NCI-H1417 treated with DMSO at 0.1 percent for 48 hours (cell line): ENCODE measurements around the gene SERPINB4.
"Not testable (repeated sequence)": the region's sequence is repeated elsewhere in the genome, so short reads cannot be mapped to it uniquely, and the experiment has no call there.

Experiments used
- DNase-seq: peaks from one replicate; lab custom pipeline; 2025; lab: John Stamatoyannopoulos, UW

SERPINB4 gene

GRCh38 chr18:63644142-63644541 is at the start of gene SERPINB4:
SERPINB4 (minus strand) TSS chr18:63644256; CDS start chr18:63643577, 679 bp downstream.
- not testable (repeated sequence) for DNase-seq

DNA sequence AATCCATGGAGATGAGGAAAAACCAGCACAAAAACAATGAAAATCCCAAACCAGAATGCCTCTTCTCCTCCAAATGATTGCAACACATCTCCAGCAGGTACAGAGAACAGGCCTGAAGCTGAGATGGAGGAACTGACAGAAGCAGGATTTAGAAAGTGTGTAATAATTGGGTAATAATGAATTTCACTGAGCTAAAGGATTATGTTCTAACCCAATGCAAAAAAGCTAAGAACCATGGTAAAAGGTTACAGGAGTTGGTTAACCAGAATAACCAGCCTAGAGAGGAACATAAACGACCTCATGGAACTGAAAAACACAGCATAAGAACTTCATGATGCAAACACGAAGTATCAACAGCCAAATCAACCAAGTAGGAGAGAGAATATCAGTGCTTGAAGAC is 45.0 kb upstream of the SERPINB4 start:
- DNase-seq: no peak

DNA sequence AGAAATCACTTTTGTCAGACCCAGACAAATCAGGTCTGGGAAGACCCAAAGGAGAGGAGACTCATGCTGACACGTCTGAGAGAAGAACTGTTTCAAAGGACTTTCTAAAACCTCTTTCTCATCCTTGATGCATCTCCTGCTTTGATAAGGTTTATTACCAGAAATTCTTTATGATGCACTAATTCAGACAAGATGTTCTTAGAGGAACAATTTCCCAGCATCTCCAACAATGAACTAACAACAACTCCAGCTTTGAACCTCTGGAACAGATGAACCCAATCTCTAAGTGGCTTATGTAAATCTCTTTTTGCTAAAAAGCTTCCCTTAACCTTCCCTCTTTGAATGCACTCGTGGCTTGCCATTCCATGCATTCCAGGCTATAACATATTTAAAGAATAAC is 42.8 kb upstream of the SERPINB4 start:
- DNase-seq: no peak

GRCh38 chr18:63684718-63685117 is 40.7 kb upstream of the SERPINB4 start:
- no peak for DNase-seq

DNA sequence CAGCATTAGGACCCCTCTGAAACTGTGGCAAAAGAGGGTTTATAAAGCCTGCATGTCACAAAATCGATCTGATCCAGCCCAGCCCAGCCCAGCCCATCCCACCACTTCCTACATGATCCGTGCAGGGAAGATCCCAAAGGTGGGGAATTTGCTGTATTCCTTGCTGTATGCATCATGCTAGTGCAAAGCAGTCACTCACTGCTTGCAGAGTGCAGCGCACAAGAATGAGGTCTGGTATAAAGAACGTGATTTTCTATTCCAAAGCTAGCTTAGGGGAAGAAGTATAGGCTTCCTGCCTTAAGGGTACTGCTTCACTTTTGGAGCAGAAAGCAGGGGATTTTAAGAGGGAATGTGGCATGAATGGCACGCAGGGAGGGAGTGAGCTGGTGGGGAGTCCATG is 39.8 kb upstream of the SERPINB4 start:
- DNase-seq: no peak

- no peak for DNase-seq
These were observed 39.1 kb upstream of the SERPINB4 start for GRCh38 chr18:63683152-63683551.

DNA sequence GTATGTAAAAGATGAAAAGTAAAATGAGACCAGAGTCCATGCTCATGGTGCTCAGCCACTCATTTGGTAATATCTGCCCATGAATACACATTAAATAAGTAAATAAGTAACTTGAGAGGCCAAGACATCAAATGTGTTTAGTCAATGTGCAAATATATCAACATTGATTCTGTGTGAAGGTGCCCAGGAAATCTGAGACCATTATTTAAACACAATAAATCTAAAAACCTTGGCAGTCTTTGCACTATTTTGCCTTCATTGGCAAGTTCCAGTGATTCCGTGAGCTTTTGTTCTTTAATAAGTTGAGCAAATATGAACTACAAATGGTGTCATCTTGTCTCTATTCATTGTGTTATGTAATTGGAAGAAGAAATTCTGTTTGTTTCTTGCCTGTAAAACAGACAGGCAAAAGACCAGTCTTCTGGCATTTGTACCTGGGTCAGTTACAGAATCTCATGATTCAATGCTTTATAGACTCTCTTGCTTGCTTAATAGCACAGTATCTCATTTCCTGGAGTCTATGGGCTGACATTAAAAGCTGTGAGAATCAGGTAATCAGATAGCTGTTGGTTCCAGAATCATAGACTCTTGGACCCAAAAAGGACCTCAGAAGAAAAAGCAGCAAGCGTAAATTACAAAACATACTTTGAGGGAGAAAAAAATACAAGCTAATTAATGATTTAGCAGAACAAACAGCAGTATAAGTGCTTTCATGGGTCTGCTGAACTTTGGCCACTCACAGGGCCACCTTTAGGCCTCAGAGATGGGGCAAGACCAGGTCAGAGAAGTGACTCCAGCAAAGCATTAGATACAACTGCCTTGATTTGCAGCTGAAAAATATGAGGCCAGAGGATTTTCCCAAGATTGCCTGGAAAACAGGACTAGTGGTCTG is 37.6 kb upstream of the SERPINB4 start:
- no peak for DNase-seq

GRCh38 chr18:63679820-63680606 is 36.0 kb upstream of the SERPINB4 start:
- DNase-seq: no peak

DNA sequence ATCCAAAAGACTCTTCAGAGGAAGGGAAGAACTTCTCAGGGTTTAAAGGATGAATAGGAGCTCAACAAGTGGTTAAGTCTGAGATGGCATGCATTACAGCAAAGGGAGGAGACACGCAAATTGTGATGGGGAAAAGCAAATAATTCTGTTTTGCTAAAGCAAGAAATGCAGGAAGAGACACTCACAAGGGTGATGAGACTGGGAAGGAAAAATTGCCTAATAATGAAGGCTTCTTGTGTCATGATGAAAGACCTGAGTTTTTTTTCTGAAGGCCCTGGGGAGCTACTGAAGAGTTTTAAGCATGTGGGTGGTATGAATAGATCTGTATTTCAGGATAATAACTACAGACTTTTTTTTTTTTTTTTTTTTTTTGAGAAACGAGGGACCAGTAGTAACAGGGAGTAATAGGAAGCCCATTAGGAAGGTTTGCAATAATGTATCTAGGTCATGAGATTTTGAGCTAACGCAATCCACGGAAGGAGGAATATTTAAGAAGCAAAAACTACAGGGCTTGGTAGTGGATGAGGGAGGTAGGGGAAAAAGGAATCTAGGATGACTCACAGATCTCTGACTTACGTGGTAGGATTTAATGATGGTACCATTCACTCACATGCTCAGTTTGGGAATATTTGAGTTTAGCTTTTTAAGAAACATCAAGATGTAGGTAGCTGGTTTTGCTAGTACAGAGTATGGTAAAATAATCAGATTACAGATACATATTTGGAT is 33.6 kb upstream of the SERPINB4 start:
- DNase-seq: no peak

GRCh38 chr18:63676526-63677323 is 32.7 kb upstream of the SERPINB4 start:
- peak; percentile 46 for DNase-seq

- no peak for DNase-seq
These were observed 20.5 kb upstream of the SERPINB4 start for GRCh38 chr18:63664571-63664970.

DNA sequence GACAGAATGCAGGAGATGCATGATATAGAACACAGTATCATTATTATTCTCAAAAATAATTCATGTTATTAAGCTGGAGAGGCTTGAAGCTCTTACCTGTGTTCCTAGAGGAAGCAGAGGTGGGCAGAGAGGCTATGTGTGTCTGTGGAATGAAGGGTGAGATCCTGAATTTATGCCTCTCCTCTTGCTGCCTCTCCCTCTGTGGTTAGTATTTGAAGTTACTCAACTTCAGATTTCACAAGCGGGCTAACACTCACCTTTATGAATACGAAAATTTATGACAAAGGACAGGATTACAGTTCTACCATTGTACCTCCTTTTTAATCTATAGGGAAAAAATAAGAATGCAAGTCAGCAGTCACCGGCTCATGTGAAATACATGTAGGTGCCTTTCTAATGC is 17.7 kb upstream of the SERPINB4 start, which contains the start of gene SERPINB3:
Gene SERPINB3, minus strand, starts transcription at position 144 of the 400 bp plus-strand sequence. CDS start 677 bp downstream, outside the sequence.
- DNase-seq: not testable (repeated sequence)

GRCh38 chr18:63658920-63659319 is 14.9 kb upstream of the SERPINB4 start:
- not testable (repeated sequence) for DNase-seq

DNA sequence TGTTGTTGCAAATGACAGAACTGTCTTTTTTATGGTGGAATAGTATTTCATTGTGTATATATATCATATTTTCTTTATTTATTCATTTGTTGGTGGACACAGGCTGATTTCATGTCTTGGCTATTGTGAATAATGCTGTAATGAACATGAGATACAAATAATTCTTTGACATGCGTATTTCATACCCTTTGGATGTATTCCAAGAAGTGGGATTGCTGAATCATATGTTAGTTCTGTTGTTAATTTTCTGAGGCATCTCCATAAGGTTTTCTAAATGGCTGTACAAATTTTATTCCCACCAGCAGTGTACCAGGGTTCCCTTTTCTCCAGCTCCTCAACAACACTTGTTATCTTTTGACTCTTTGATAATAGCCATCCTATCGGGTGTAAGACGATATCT is 6.2 kb upstream of the SERPINB4 start:
- not testable (repeated sequence) for DNase-seq

DNA sequence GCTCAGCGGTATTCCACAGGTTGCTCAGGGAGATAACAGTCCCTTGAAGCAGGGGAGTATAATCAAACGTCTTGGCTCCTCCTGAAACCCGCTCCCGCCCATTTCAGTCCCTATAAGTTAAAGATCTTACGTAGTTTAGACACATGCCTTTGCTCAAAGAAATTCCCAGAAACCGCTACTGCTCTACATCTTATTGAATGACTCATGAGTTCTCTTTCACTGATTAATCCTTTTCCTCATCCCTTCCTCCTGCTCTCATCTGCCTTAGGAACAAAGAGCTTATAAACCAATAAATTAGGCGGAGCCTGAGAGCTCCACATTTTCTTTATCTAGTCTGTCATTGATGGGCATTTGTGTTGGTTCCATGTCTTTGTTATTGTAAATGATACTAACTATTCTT is 4.2 kb upstream of the SERPINB4 start:
- DNase-seq: no peak

DNA sequence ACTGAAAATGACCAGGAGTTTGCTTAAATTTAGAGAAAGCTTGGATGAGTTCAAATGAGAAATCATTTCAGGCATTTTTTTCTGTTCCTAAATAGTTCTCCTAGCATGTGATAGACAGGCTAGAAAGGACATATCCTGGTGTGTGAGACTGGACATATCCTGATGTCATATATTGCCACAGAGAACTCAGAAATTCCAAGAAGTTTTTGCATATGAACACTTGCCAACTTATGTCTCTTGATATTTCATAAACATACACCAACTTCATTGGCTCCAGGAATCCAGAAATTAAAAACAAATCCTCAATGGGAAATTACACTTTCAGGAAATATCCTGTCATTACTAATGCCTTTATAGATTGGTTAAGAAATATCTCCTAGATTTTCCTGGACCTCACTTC is 2.9 kb upstream of the SERPINB4 start:
- DNase-seq: no peak

DNA sequence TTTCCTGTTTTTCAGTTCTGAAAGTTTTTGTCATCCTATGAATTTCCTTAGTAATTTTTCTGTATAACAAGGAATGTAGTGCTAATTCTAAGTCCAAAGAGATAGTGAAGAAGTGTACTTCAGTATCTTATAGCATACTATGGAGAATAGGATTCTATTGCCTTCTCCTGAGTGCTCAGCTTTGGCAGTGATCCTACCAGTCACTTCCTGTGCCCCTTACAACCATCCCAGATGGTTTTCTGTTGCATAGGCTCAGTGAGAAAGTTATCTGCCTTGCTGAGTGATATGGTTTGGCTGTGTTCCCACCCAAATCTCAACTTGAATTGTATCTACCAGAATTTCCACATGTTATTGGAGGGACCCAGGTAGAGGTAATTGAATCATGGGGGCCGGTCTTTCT is 638 bp upstream of the SERPINB4 start:
- not testable (repeated sequence) for DNase-seq

DNA sequence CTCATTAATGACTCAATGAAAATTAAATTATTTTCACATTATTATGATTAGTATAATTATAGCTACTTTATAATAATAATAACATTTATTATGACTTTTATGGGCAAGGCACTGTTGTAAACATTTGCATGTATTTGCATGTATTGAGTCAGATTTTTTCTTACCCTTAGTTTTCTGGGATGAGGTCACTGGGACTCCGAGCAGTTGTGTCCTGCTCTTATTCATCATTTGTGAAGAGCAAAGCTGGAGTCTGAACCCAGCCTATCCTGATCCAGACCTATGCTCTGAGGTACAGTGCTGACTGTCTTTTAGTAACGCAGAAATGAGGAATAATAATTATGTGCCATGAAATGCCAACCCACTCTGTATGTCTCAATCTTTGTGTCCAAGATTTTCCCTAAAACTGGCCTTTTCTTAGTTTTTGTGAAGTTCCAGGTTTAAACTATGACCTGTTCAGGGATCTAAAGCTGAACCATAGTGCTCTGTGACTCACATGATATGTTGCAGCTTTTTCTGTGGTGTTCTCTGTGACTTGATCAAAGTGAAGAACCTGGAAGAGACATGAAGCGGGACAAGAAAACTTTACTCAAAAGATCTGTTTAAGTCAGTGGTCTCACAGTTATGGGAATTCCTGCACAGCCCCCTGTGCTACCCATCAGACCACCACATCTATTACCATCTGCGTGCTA is 1.2 kb downstream of the SERPINB4 start:
- DNase-seq: not testable (repeated sequence)

GRCh38 chr18:63641157-63641680 is 2.8 kb downstream of the SERPINB4 start:
- not testable (repeated sequence) for DNase-seq

DNA sequence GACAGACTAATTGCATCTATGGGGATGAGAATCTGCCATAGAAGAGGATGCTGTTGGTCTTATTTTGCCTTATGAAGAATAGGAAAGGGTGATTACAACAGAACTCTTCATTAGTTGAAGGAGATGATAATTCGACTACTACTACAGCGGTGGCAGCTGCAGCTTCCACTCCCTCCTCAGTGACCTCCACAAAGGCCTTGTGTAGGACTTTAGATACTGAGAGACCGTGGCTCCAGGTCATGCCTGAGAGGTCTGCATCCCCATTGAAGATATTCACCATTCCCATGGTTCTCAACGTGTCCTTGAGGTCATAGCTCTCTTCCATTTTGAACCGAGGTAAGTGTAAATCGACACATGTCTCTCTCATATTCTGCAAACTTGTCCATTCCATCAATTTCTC is 6.4 kb downstream of the SERPINB4 start:
- no peak for DNase-seq
